K562 treated with DMSO at 1 percent for 12 hours (cell line): Measurements from ENCODE around the gene PSMD13. TPM values are rescaled to one million over a fixed set of nuclear protein-coding genes. Genes with fewer than 3 reads are reported as not detected.

Source experiments
- total RNA-seq: library from RNA; unstranded; fragments of 300-600 nt; gene quantifications from 2 replicates; pipeline ENCODE4 v1.2.3, GENCODE V29; 2022; ENCODE audit not compliant: insufficient read depth

Gene PSMD13
- 161 and 191 TPM in 2 replicates for total RNA-seq

GRCh38 chr11:236774-237767, at the start of gene PSMD13:
Gene PSMD13 (plus strand): TSS chr11:236976. CDS start chr11:237050, 74 bp downstream.

GRCh38 chr11:192674-193128, 44.1 kb upstream of the PSMD13 start, which contains the start of gene SCGB1C1:
Gene SCGB1C1 (plus strand): TSS chr11:193078. CDS start chr11:193100, 22 bp downstream.

GRCh38 chr11:207208-207862, 29.4 kb upstream of the PSMD13 start, which contains the start of the genes BET1L and RIC8A:
Gene BET1L (minus strand): TSS chr11:207399. CDS start chr11:207321, 78 bp downstream.
Gene RIC8A (plus strand): TSS chr11:207708. CDS start chr11:208855, 1,147 bp downstream.

GRCh38 chr11:235997-236773, 591 bp upstream of the PSMD13 start, which contains the start of gene SIRT3:
Gene SIRT3 (minus strand): TSS chr11:236342. CDS start chr11:236328, 14 bp downstream.

GRCh38 chr11:278001-278951, 41.5 kb downstream of the PSMD13 start, which contains the start of gene NLRP6:
Gene NLRP6 (plus strand): TSS chr11:278407. CDS start chr11:278570, 163 bp downstream.

DNA sequence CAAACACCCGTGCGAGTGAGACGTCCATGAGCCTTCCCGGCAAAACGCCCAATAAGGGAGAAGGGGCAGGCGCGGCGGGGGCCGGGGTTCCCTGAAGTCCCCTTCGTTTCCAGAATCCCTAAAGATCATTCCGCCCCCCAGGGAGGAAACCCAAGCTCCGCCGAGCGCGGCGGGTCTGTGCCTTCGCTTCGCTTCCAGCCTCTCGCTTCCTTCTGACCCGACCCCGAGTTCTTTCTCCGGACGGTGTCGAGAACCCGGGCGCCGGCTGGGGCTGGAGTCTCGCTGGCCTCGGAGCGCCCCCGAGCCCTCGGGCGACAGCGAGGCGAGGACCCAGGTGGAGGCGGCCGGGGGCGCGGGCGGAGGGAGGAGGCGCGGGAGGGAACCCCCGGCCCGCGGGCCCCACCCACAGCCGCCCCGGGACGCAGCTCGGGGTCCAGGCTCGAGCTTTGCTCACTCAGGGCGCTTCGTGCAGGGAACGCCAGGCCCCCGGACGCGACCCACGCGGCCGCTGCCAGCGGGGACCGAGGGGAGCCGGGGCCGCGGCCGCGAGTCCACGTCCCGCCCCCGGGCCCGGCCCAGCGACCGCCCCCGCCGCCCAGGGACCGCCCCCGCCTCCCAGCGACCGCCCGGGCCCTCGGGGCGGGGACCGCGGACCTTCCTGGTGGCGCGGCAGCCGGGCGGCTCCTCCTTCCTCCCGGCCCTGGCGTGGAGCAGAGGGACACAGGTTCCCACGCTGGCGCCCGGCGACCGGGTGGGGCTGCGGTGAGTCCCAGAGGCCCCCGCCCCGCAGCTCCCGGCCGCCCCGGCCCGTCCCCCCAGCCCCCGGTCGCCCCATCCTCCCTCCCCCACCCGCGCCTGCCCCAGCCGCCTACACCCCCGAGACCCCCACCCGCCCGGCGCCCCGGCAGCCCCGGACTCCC, 52.0 kb downstream of the PSMD13 start, which contains the start of gene PGGHG:
TSS of gene PGGHG (plus strand) at position 649 of the 920 bp plus-strand sequence. CDS start 691 bp downstream, outside the sequence.

GRCh38 chr11:299081-299891, 62.5 kb downstream of the PSMD13 start, which contains the start of gene IFITM5:
Gene IFITM5 (minus strand): TSS chr11:299526. CDS start chr11:299490, 36 bp downstream.

Other genes with a start within 250 kb of the PSMD13 start
- not detected in 2 replicates for gene SCGB1C1, start 43.9 kb upstream of the PSMD13 start, total RNA-seq
- 32.9 and 54.8 TPM in 2 replicates for gene BET1L, start 29.6 kb upstream of the PSMD13 start, total RNA-seq
- 74.9 and 120 TPM in 2 replicates for gene RIC8A, start 29.3 kb upstream of the PSMD13 start, total RNA-seq
- 19.1 and 23.9 TPM in 2 replicates for gene SIRT3, start 634 bp upstream of the PSMD13 start, total RNA-seq
- 0.50 and 1.1 TPM in 2 replicates for gene NLRP6, start 41.4 kb downstream of the PSMD13 start, total RNA-seq
- gene PGGHG, start 52.1 kb downstream of the PSMD13 start, total RNA-seq, result 18.9 and 35.8 TPM in 2 replicates
- gene IFITM5, start 62.5 kb downstream of the PSMD13 start, total RNA-seq, result not detected in 2 replicates
- 303 and 402 TPM in 2 replicates for gene IFITM2, start 70.8 kb downstream of the PSMD13 start, total RNA-seq
- 692 and 697 TPM in 2 replicates for gene IFITM1, start 77.1 kb downstream of the PSMD13 start, total RNA-seq
- gene IFITM3, start 83.9 kb downstream of the PSMD13 start, total RNA-seq, result 195 and 221 TPM in 2 replicates
- 14.1 and 23.4 TPM in 2 replicates for gene B4GALNT4, start 132.5 kb downstream of the PSMD13 start, total RNA-seq
- 59.0 and 60.2 TPM in 2 replicates for gene PKP3, start 157.2 kb downstream of the PSMD13 start, total RNA-seq
- gene SIGIRR, start 178.0 kb downstream of the PSMD13 start, total RNA-seq, result 155 and 218 TPM in 2 replicates
- 5.6 and 11.0 TPM in 2 replicates for gene ANO9, start 205.0 kb downstream of the PSMD13 start, total RNA-seq
- gene PTDSS2, start 213.3 kb downstream of the PSMD13 start, total RNA-seq, result 48.3 and 52.0 TPM in 2 replicates